ENCODE results near the gene AKIRIN1. TPM values are rescaled to one million over a fixed set of nuclear protein-coding genes. Genes with fewer than 3 reads are reported as not detected.
A peak's percentile ranks its signal among the peaks of the same experiment; 100 is the strongest.
"Not testable (repeated sequence)": the region's sequence is repeated elsewhere in the genome, so short reads cannot be mapped to it uniquely, and the experiment has no call there.

AKIRIN1 gene
- total RNA-seq, 5 donors from 2014 or later (not counting 1 experiment from before 2014, with no cell fraction given) = 62.7 to 79.8 (median 72.7) TPM

DNA sequence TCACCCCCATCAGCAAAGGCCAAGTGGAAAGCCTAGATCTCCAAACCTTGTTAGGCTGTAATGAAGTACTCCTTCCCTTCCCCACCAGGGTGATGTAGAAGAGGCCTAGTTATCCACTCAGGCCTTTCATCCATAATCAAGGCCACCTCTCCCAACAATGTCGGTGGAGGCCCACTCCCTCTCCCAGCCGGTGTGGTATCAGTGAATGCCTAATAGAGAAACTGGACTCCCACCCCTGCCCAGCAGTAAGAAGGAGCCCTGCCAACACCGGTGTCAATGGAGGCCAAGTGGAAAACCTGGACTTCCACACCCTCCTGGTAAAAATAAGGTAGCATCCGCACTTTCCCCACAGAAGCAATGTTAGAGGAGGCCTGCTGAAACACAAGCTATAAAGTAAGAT is 58.9 kb downstream of the AKIRIN1 start:
- ATAC-seq (replicated peaks in 1 of 4) = no peak
- 82% methylated on average over 2 of the region's 4 CpGs for WGBS (ENCODE audit: insufficient coverage)

GRCh38 chr1:39051193-39051850 is 60.2 kb downstream of the AKIRIN1 start:
- H3K9me3 Mint-ChIP-seq; DNase-seq; H3K27me3 Mint-ChIP-seq; H3K4me1 Mint-ChIP-seq; H3K36me3 ChIP-seq (ENCODE audit: control insufficient read depth in 2 of 2, extremely low read depth in 1 of 2, insufficient read depth in 1 of 2, low read length in 1 of 2); H3K4me3 ChIP-seq (ENCODE audit: control insufficient read depth in 1 of 2, extremely low read depth in 1 of 2, low read length in 1 of 2); H3K27me3 ChIP-seq (replicated peaks in 1 of 2; ENCODE audit: control insufficient read depth in 2 of 2, extremely low read depth in 1 of 2, insufficient read depth in 2 of 2, low read length in 1 of 2); H3K4me3 Mint-ChIP-seq; H3K9me3 ChIP-seq; H3K4me1 ChIP-seq (ENCODE audit: control insufficient read depth in 1 of 2, extremely low read depth in 1 of 2, insufficient read depth in 2 of 2, low read length in 2 of 2); ATAC-seq (replicated peaks in 1 of 4); H3K27ac ChIP-seq (ENCODE audit: low read length): not testable (repeated sequence)
- CTCF ChIA-PET = interaction anchor here in 1 of 2 donors (0.7 kb wide), 2 partner anchors 207 to 1119 kb away, joined by 3 to 7 read pairs; no protein-coding TSS in a partner anchor
- no CpG with 5 or more reads among the region's 11 CpGs for WGBS (ENCODE audit: insufficient coverage)
- Mint-ChIP-seq H3K27ac (peak overlapping the region; percentile 8 to 62), H3K36me3 (peaks cover 13% of the 10 kb centered on the region)
- POLR2A ChIA-PET = interaction anchor here in 1 of 2 donors (0.7 kb wide), 1 partner anchor 71 kb away, joined by 4 read pairs; no protein-coding TSS in a partner anchor

More for the DNA sequence above, 58.9 kb downstream of the AKIRIN1 start:
- peaks cover 0 to 3% of the 10 kb centered on the region in 2 donors for H3K36me3 ChIP-seq (ENCODE audit: control insufficient read depth in 2 of 2, extremely low read depth in 1 of 2, insufficient read depth in 1 of 2, low read length in 1 of 2)
- H3K4me3 Mint-ChIP-seq = no peak overlapping the region
- H3K27ac ChIP-seq (ENCODE audit: low read length) = no peak overlapping the region
- POLR2A ChIA-PET = interaction anchor here in 1 of 2 donors (0.6 kb wide), 1 partner anchor 108 kb away, joined by 3 read pairs; no protein-coding TSS in a partner anchor
- no peaks in the 10 kb centered on the region for H3K27me3 Mint-ChIP-seq
- H3K27me3 ChIP-seq (replicated peaks in 1 of 2; ENCODE audit: control insufficient read depth in 2 of 2, extremely low read depth in 1 of 2, insufficient read depth in 2 of 2, low read length in 1 of 2) = no peaks in the 10 kb centered on the region
- H3K4me1 Mint-ChIP-seq = peaks cover 5 to 9% (median 5%) of the 10 kb centered on the region in 3 donors
- CTCF ChIA-PET = no interaction called here
- H3K9me3 Mint-ChIP-seq = no peaks in the 10 kb centered on the region
- H3K4me1 ChIP-seq (ENCODE audit: control insufficient read depth in 1 of 2, extremely low read depth in 1 of 2, insufficient read depth in 2 of 2, low read length in 2 of 2) = no peaks in the 10 kb centered on the region
- H3K36me3 Mint-ChIP-seq = peaks cover 13% of the 10 kb centered on the region
- no peak for DNase-seq
- H3K9me3 ChIP-seq = no peaks in the 10 kb centered on the region
- H3K4me3 ChIP-seq (ENCODE audit: control insufficient read depth in 1 of 2, extremely low read depth in 1 of 2, low read length in 1 of 2) = no peak overlapping the region
- peak overlapping the region in 1 of 2 donors; percentile 29 for H3K27ac Mint-ChIP-seq

- POLR2A ChIA-PET = no interaction called here
- H3K4me1 ChIP-seq (ENCODE audit: control insufficient read depth in 1 of 2, extremely low read depth in 1 of 2, insufficient read depth in 2 of 2, low read length in 2 of 2) = no peaks in the 10 kb centered on the region
- no peak overlapping the region for H3K4me3 ChIP-seq (ENCODE audit: control insufficient read depth in 1 of 2, extremely low read depth in 1 of 2, low read length in 1 of 2)
- peaks cover 14% of the 10 kb centered on the region for H3K36me3 Mint-ChIP-seq
- WGBS (ENCODE audit: insufficient coverage) = no CpG with 5 or more reads among the region's 4 CpGs
- peaks cover 0 to 3% of the 10 kb centered on the region in 2 donors for H3K36me3 ChIP-seq (ENCODE audit: control insufficient read depth in 2 of 2, extremely low read depth in 1 of 2, insufficient read depth in 1 of 2, low read length in 1 of 2)
- no peak overlapping the region for H3K27ac Mint-ChIP-seq
- no peak overlapping the region for H3K27ac ChIP-seq (ENCODE audit: low read length)
- H3K9me3 ChIP-seq = no peaks in the 10 kb centered on the region
- no peaks in the 10 kb centered on the region for H3K27me3 Mint-ChIP-seq
- H3K4me3 Mint-ChIP-seq = no peak overlapping the region
- ATAC-seq (replicated peaks in 1 of 4) (no peak), DNase-seq (no peak)
- peaks cover 5 to 9% (median 5%) of the 10 kb centered on the region in 3 donors for H3K4me1 Mint-ChIP-seq
- CTCF ChIA-PET = no interaction called here
- H3K27me3 ChIP-seq (replicated peaks in 1 of 2; ENCODE audit: control insufficient read depth in 2 of 2, extremely low read depth in 1 of 2, insufficient read depth in 2 of 2, low read length in 1 of 2) = no peaks in the 10 kb centered on the region
- H3K9me3 Mint-ChIP-seq = no peaks in the 10 kb centered on the region
These were observed 60.9 kb downstream of the AKIRIN1 start for GRCh38 chr1:39051956-39052355.

- H3K4me3 ChIP-seq (ENCODE audit: control insufficient read depth in 1 of 2, extremely low read depth in 1 of 2, low read length in 1 of 2); H3K27ac ChIP-seq (ENCODE audit: low read length); ATAC-seq (replicated peaks in 1 of 4); H3K4me1 Mint-ChIP-seq; CTCF ChIA-PET; H3K9me3 ChIP-seq; DNase-seq; H3K4me3 Mint-ChIP-seq; H3K4me1 ChIP-seq (ENCODE audit: control insufficient read depth in 1 of 2, extremely low read depth in 1 of 2, insufficient read depth in 2 of 2, low read length in 2 of 2); H3K36me3 ChIP-seq (ENCODE audit: control insufficient read depth in 2 of 2, extremely low read depth in 1 of 2, insufficient read depth in 1 of 2, low read length in 1 of 2); H3K9me3 Mint-ChIP-seq; H3K36me3 Mint-ChIP-seq; H3K27me3 Mint-ChIP-seq; H3K27ac Mint-ChIP-seq; H3K27me3 ChIP-seq (replicated peaks in 1 of 2; ENCODE audit: control insufficient read depth in 2 of 2, extremely low read depth in 1 of 2, insufficient read depth in 2 of 2, low read length in 1 of 2): not testable (repeated sequence)
- POLR2A ChIA-PET = interaction anchor here in 1 of 2 donors (0.6 kb wide), 1 partner anchor 334 kb away, joined by 3 read pairs; no protein-coding TSS in a partner anchor
- WGBS (ENCODE audit: insufficient coverage) = 100% methylated on average over 1 of the region's 8 CpGs
These were observed 64.2 kb downstream of the AKIRIN1 start for GRCh38 chr1:39055213-39055710.

Other genes with a start within 250 kb of the AKIRIN1 start
- gene RRAGC, start 131.5 kb upstream of the AKIRIN1 start, total RNA-seq = 10 to 100 TPM; 14.8 to 22.1 (median 18.8) TPM
- 10 to 100 TPM in 4 of 5 donors, 1 to 10 TPM in 1; 7.0 to 19.4 (median 17.2) TPM for gene MYCBP, start 117.9 kb upstream of the AKIRIN1 start, total RNA-seq
- not detected for gene GJA9, start 109.7 kb upstream of the AKIRIN1 start, total RNA-seq
- not detected for gene RHBDL2, start 49.4 kb upstream of the AKIRIN1 start, total RNA-seq
- 100 to 1,000 TPM in 3 of 5 donors, 10 to 100 TPM in 2; 95.3 to 120 (median 101) TPM for gene NDUFS5, start 35.1 kb downstream of the AKIRIN1 start, total RNA-seq
- 100 to 1,000 TPM; 232 to 596 (median 258) TPM for gene MACF1, start 213.4 kb downstream of the AKIRIN1 start, total RNA-seq

All from T-cell (primary cell).